Activated CD4-positive, alpha-beta memory T cell treated with anti-CD3 and anti-CD28 coated beads for 36 hours (primary cell): ENCODE measurements around the gene SSR4. TPM values are rescaled to one million over a fixed set of nuclear protein-coding genes. Genes with fewer than 3 reads are reported as not detected.

Experiments used
- CTCF ChIA-PET: fragments of 350-600 bp; sonication (Branson Sonifier 250); formaldehyde crosslinking; loops from one replicate; lab custom pipeline; 2021; ENCODE audit warnings: antibody characterized with exemption, inconsistent platforms; lab: Charles Lee
- POLR2A ChIA-PET: fragments of 350-600 bp; sonication (Branson Sonifier 250); formaldehyde crosslinking; loops from one replicate; lab custom pipeline; 2021; ENCODE audit warnings: antibody characterized with exemption; lab: Charles Lee
- DNase-seq: peaks from one replicate; pipeline ENCODE4 v3.0.0-alpha.2; 2020
- H3K27ac Mint-ChIP-seq: one replicate; pipeline ENCODE4 v1.8.0; 2021; ENCODE audit warnings: mixed read lengths
- H3K27me3 Mint-ChIP-seq: one replicate; pipeline ENCODE4 v1.8.0; 2021; ENCODE audit warnings: mixed read lengths
- H3K36me3 Mint-ChIP-seq: one replicate; pipeline ENCODE4 v1.8.0; 2021; ENCODE audit warnings: mixed read lengths
- H3K4me1 Mint-ChIP-seq: one replicate; pipeline ENCODE4 v1.8.0; 2021; ENCODE audit warnings: low read depth, mixed read lengths
- H3K4me3 Mint-ChIP-seq: one replicate; pipeline ENCODE4 v1.8.0; 2021; ENCODE audit warnings: mild to moderate bottlenecking, mixed read lengths
- H3K9me3 Mint-ChIP-seq: one replicate; pipeline ENCODE4 v1.8.0; 2021; ENCODE audit warnings: mixed read lengths
- intact Hi-C: fragments of 100-400 bp; cut with micrococcal nuclease; formaldehyde crosslinking; loops from one replicate; pipeline ENCODE4 v1.15.1; 2023
- total RNA-seq, 2 experiments: library from RNA; stranded (reverse); gene quantifications; one replicate each; pipeline ENCODE4 v1.2.3, GENCODE V29; 2021

Gene SSR4
- total RNA-seq, 2 experiments from 2014 or later = 194 to 203 TPM

GRCh38 chrX:153778684-153779101 is 15.8 kb upstream of the SSR4 start:
- no peaks in the 10 kb centered on the region for H3K36me3 Mint-ChIP-seq
- H3K9me3 Mint-ChIP-seq = no peaks in the 10 kb centered on the region
- ChIA-PET POLR2A (no interaction called here), CTCF (no interaction called here)
- intact Hi-C loops = no loop called here
- no peak overlapping the region for H3K27ac Mint-ChIP-seq
- no peak for DNase-seq
- no peak overlapping the region for H3K4me3 Mint-ChIP-seq
- H3K4me1 Mint-ChIP-seq = peaks cover 3% of the 10 kb centered on the region
- H3K27me3 Mint-ChIP-seq = peaks cover 8% of the 10 kb centered on the region

- intact Hi-C loops = no loop called here
- no peak overlapping the region for H3K4me3 Mint-ChIP-seq
- CTCF ChIA-PET = no interaction called here
These were observed 14.4 kb upstream of the SSR4 start for GRCh38 chrX:153779891-153780677.

GRCh38 chrX:153780678-153781427 is 13.6 kb upstream of the SSR4 start, which contains the start of gene SRPK3:
Gene SRPK3, plus strand, starts transcription at chrX:153781041. Its CDS starts 46 bp downstream, at chrX:153781087.
- CTCF ChIA-PET = no interaction called here
- intact Hi-C loops = no loop called here
- H3K27ac Mint-ChIP-seq = no peak within 1 kb of the TSS
- POLR2A ChIA-PET = no interaction called here
- no peaks in the 10 kb centered on the region for H3K9me3 Mint-ChIP-seq
- H3K27me3 Mint-ChIP-seq = peaks cover 8% of the 10 kb centered on the region
- no peaks in the 10 kb centered on the region for H3K36me3 Mint-ChIP-seq
- peaks cover 3% of the 10 kb centered on the region for H3K4me1 Mint-ChIP-seq
- no peak for DNase-seq
- H3K4me3 Mint-ChIP-seq = no peak within 1 kb of the TSS

More at GRCh38 chrX:153779891-153780677, 14.4 kb upstream of the SSR4 start:
- Mint-ChIP-seq H3K36me3 (no peaks in the 10 kb centered on the region), H3K27ac (no peak overlapping the region), H3K4me1 (peaks cover 3% of the 10 kb centered on the region), H3K27me3 (peaks cover 8% of the 10 kb centered on the region), H3K9me3 (no peaks in the 10 kb centered on the region)
- no peak for DNase-seq
- POLR2A ChIA-PET = no interaction called here

- Mint-ChIP-seq H3K27ac (no peak overlapping the region), H3K36me3 (peaks cover 4% of the 10 kb centered on the region), H3K4me3 (no peak overlapping the region), H3K27me3 (peaks cover 8% of the 10 kb centered on the region), H3K9me3 (no peaks in the 10 kb centered on the region), H3K4me1 (peaks cover 3% of the 10 kb centered on the region)
- intact Hi-C loops = no loop called here
- DNase-seq = no peak
- CTCF ChIA-PET = no interaction called here
- POLR2A ChIA-PET = interaction anchor here (0.8 kb wide), 1 partner anchor 13 kb away, joined by 3 read pairs; the partner anchor contains the start of genes IDH3G and SSR4
These were observed 12.9 kb upstream of the SSR4 start for GRCh38 chrX:153781428-153782047.

GRCh38 chrX:153782313-153782712 is 12.2 kb upstream of the SSR4 start:
- Mint-ChIP-seq H3K9me3 (no peaks in the 10 kb centered on the region), H3K4me1 (peaks cover 3% of the 10 kb centered on the region), H3K36me3 (peaks cover 4% of the 10 kb centered on the region), H3K27me3 (peaks cover 8% of the 10 kb centered on the region), H3K27ac (no peak overlapping the region), H3K4me3 (no peak overlapping the region)
- ChIA-PET POLR2A (interaction anchor here (0.8 kb wide), 1 partner anchor 12 kb away, joined by 3 read pairs; the partner anchor contains the start of genes IDH3G and SSR4), CTCF (no interaction called here)
- DNase-seq = no peak
- intact Hi-C loops = no loop called here

GRCh38 chrX:153782871-153783270 is 11.6 kb upstream of the SSR4 start:
- Mint-ChIP-seq H3K9me3 (no peaks in the 10 kb centered on the region), H3K27ac (no peak overlapping the region), H3K27me3 (peaks cover 8% of the 10 kb centered on the region), H3K4me1 (peaks cover 3% of the 10 kb centered on the region), H3K4me3 (no peak overlapping the region), H3K36me3 (peaks cover 4% of the 10 kb centered on the region)
- intact Hi-C loops = no loop called here
- no peak for DNase-seq
- ChIA-PET CTCF (no interaction called here), POLR2A (no interaction called here)

GRCh38 chrX:153783378-153784013 is 11.0 kb upstream of the SSR4 start:
- H3K27ac Mint-ChIP-seq = no peak overlapping the region
- peaks cover 4% of the 10 kb centered on the region for H3K36me3 Mint-ChIP-seq
- intact Hi-C loops = no loop called here
- POLR2A ChIA-PET = no interaction called here
- DNase-seq = no peak
- H3K9me3 Mint-ChIP-seq = no peaks in the 10 kb centered on the region
- CTCF ChIA-PET = no interaction called here
- peaks cover 3% of the 10 kb centered on the region for H3K4me1 Mint-ChIP-seq
- H3K27me3 Mint-ChIP-seq = peaks cover 8% of the 10 kb centered on the region
- H3K4me3 Mint-ChIP-seq = no peak overlapping the region

GRCh38 chrX:153784325-153784967 is 10.0 kb upstream of the SSR4 start:
- Mint-ChIP-seq H3K27ac (no peak overlapping the region), H3K36me3 (peaks cover 4% of the 10 kb centered on the region), H3K4me1 (peaks cover 3% of the 10 kb centered on the region), H3K4me3 (no peak overlapping the region), H3K27me3 (peaks cover 8% of the 10 kb centered on the region), H3K9me3 (no peaks in the 10 kb centered on the region)
- CTCF ChIA-PET = no interaction called here
- intact Hi-C loops = no loop called here
- DNase-seq = no peak
- POLR2A ChIA-PET = no interaction called here

- DNase-seq = no peak
- no peak overlapping the region for H3K4me3 Mint-ChIP-seq
- intact Hi-C loops = no loop called here
- POLR2A ChIA-PET = no interaction called here
- no peaks in the 10 kb centered on the region for H3K4me1 Mint-ChIP-seq
- H3K9me3 Mint-ChIP-seq = no peaks in the 10 kb centered on the region
- CTCF ChIA-PET = no interaction called here
- peaks cover 4% of the 10 kb centered on the region for H3K36me3 Mint-ChIP-seq
- H3K27me3 Mint-ChIP-seq = no peaks in the 10 kb centered on the region
- H3K27ac Mint-ChIP-seq = no peak overlapping the region
These were observed 7.8 kb upstream of the SSR4 start for GRCh38 chrX:153786669-153787068.

GRCh38 chrX:153789654-153790053 is 4.8 kb upstream of the SSR4 start:
- POLR2A ChIA-PET = no interaction called here
- DNase-seq = no peak
- H3K27me3 Mint-ChIP-seq = no peaks in the 10 kb centered on the region
- peaks cover 4% of the 10 kb centered on the region for H3K36me3 Mint-ChIP-seq
- H3K9me3 Mint-ChIP-seq = no peaks in the 10 kb centered on the region
- H3K4me3 Mint-ChIP-seq = no peak overlapping the region
- CTCF ChIA-PET = no interaction called here
- peaks cover 7% of the 10 kb centered on the region for H3K4me1 Mint-ChIP-seq
- intact Hi-C loops = loop anchor here (5.0 to 10.0 kb wide), 4 partner anchors 65 to 648 kb away; partner anchors contain the start of genes ABCD1, BCAP31, GDI1 and HAUS7
- H3K27ac Mint-ChIP-seq = no peak overlapping the region

- no peak overlapping the region for H3K27ac Mint-ChIP-seq
- no peaks in the 10 kb centered on the region for H3K9me3 Mint-ChIP-seq
- H3K4me3 Mint-ChIP-seq = no peak overlapping the region
- no peaks in the 10 kb centered on the region for H3K27me3 Mint-ChIP-seq
- POLR2A ChIA-PET = no interaction called here
- CTCF ChIA-PET = no interaction called here
- H3K36me3 Mint-ChIP-seq = peaks cover 5% of the 10 kb centered on the region
- H3K4me1 Mint-ChIP-seq = peaks cover 12% of the 10 kb centered on the region
- intact Hi-C loops = loop anchor here (5.0 to 10.0 kb wide), 4 partner anchors 66 to 646 kb away; partner anchors contain the start of genes ABCD1, BCAP31, GDI1 and HAUS7
- DNase-seq = no peak
These were observed 3.2 kb upstream of the SSR4 start for GRCh38 chrX:153791104-153791852.
